ENCODE results near the gene QSOX1. TPM values are rescaled to one million over a fixed set of nuclear protein-coding genes. Genes with fewer than 3 reads are reported as not detected.

The QSOX1 gene
- total RNA-seq, 2 experiments from 2014 or later: 35.1 to 36.5 TPM

- H3K4me1 Mint-ChIP-seq: no peaks in the 10 kb centered on the region
- H3K27me3 Mint-ChIP-seq: no peaks in the 10 kb centered on the region
- DNase-seq: no peak
- H3K9me3 Mint-ChIP-seq: no peaks in the 10 kb centered on the region
- H3K4me3 Mint-ChIP-seq: no peak overlapping the region
- H3K27ac Mint-ChIP-seq: no peak overlapping the region
- H3K36me3 Mint-ChIP-seq: peaks cover 5% of the 10 kb centered on the region
Measured at GRCh38 chr1:180187626-180188025, 33.0 kb downstream of the QSOX1 start.

DNA sequence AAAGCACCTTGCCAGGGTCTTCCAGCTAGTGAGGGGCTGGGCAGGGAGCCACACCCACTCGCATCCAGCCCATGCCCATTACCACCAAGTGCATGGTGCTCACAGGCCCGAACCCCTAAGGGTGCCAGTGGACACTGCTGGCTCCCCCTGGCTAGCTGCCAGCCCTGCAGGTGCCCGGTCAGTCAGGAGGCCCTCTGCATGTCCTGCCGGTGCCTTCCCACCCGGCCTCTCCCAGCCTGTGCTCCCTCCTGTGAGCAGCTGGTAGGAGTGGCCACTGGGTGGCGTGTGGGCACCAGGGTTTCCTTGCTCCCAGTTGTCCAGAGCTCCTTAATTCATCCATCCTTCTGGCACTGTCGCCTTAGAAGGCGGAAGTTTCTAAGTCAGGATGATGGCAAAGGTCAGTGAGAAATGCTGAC lies 33.4 kb downstream of the QSOX1 start:
- no peak for DNase-seq

DNA sequence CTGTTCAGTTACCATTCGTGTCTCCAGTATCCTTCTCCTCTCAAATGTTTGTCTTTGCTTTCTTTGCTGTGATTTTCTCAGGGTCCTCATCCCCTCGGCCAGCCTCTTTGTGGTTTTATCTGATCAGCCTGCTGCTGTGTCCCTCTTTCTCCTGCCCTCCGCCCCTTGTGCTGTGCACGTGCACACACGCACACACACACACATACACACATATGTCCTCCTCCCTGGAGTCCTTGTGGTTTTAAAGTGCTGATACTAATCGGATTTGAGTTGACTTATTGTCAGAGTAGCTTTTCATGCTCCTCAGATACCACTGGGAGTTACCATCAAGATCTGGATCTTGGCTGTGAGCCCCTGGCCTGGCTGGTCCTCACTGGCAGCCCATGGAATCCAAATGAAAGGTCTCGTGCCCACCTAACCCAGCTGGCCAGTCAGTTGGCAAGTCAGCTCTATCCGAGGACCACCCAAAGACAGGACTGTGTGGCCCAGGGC lies 34.1 kb downstream of the QSOX1 start:
- H3K4me1 Mint-ChIP-seq: no peaks in the 10 kb centered on the region
- no peak overlapping the region for H3K4me3 Mint-ChIP-seq
- no peak for DNase-seq
- H3K27me3 Mint-ChIP-seq: no peaks in the 10 kb centered on the region
- H3K27ac Mint-ChIP-seq: no peak overlapping the region
- no peaks in the 10 kb centered on the region for H3K9me3 Mint-ChIP-seq
- H3K36me3 Mint-ChIP-seq: peaks cover 5% of the 10 kb centered on the region

More for the DNA sequence above, 33.4 kb downstream of the QSOX1 start:
- Mint-ChIP-seq H3K4me3 (no peak overlapping the region), H3K4me1 (no peaks in the 10 kb centered on the region), H3K36me3 (peaks cover 5% of the 10 kb centered on the region), H3K27me3 (no peaks in the 10 kb centered on the region), H3K27ac (no peak overlapping the region), H3K9me3 (no peaks in the 10 kb centered on the region)

GRCh38 chr1:180190091-180190490 lies 35.4 kb downstream of the QSOX1 start:
- no peaks in the 10 kb centered on the region for H3K27me3 Mint-ChIP-seq
- no peak overlapping the region for H3K27ac Mint-ChIP-seq
- H3K9me3 Mint-ChIP-seq: no peaks in the 10 kb centered on the region
- H3K4me3 Mint-ChIP-seq: no peak overlapping the region
- H3K4me1 Mint-ChIP-seq: no peaks in the 10 kb centered on the region
- DNase-seq: no peak
- peaks cover 5% of the 10 kb centered on the region for H3K36me3 Mint-ChIP-seq

GRCh38 chr1:180192172-180192571 lies 37.5 kb downstream of the QSOX1 start:
- no peaks in the 10 kb centered on the region for H3K4me1 Mint-ChIP-seq
- H3K27me3 Mint-ChIP-seq: no peaks in the 10 kb centered on the region
- no peak for DNase-seq
- H3K27ac Mint-ChIP-seq: no peak overlapping the region
- H3K4me3 Mint-ChIP-seq: no peak overlapping the region
- no peaks in the 10 kb centered on the region for H3K9me3 Mint-ChIP-seq
- peaks cover 5% of the 10 kb centered on the region for H3K36me3 Mint-ChIP-seq

- Mint-ChIP-seq H3K9me3 (no peaks in the 10 kb centered on the region), H3K27ac (no peak overlapping the region), H3K4me1 (no peaks in the 10 kb centered on the region), H3K4me3 (no peak overlapping the region), H3K36me3 (peaks cover 3% of the 10 kb centered on the region), H3K27me3 (no peaks in the 10 kb centered on the region)
- no peak for DNase-seq
Measured at GRCh38 chr1:180193141-180194047, 38.7 kb downstream of the QSOX1 start.

DNA sequence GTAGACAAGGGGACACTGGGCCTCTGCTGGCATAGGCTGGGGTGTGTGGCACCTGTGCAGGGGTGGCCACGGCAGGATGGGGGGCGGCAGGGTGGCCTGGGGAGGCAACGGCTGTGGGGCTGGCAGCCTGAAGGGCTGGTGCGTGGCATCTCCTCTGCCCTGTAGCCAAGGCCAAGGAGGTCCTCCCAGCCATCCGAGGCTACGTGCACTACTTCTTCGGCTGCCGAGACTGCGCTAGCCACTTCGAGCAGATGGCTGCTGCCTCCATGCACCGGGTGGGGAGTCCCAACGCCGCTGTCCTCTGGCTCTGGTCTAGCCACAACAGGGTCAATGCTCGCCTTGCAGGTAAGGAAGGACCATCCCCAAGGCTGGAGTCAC lies 39.4 kb downstream of the QSOX1 start:
- Mint-ChIP-seq H3K27ac (no peak overlapping the region), H3K27me3 (no peaks in the 10 kb centered on the region), H3K9me3 (no peaks in the 10 kb centered on the region), H3K4me1 (no peaks in the 10 kb centered on the region), H3K4me3 (no peak overlapping the region), H3K36me3 (peaks cover 2% of the 10 kb centered on the region)
- DNase-seq: no peak

GRCh38 chr1:180194546-180195207 lies 40.0 kb downstream of the QSOX1 start:
- no peaks in the 10 kb centered on the region for H3K4me1 Mint-ChIP-seq
- H3K4me3 Mint-ChIP-seq: no peak overlapping the region
- no peak for DNase-seq
- no peaks in the 10 kb centered on the region for H3K9me3 Mint-ChIP-seq
- no peaks in the 10 kb centered on the region for H3K27me3 Mint-ChIP-seq
- no peak overlapping the region for H3K27ac Mint-ChIP-seq
- H3K36me3 Mint-ChIP-seq: peaks cover 2% of the 10 kb centered on the region

DNA sequence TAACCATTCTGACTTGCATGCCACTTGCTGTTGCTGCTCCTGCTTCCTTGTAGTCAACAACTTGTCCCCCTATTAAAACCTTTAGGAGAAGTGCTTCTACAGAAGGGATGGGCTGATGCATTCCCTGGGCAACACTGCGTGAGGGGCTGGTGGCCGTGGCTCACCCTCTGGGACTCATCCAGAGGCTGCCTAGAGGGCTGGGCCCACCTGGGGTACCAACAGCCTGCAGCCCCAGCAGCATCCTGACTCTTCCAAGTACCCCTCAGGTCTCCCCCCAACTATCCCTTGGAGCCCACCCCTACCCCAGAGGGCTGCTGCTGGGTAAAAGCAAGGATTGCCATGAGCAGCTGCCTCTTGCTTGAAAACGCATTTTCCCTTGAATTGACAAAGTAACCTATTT lies 40.7 kb downstream of the QSOX1 start:
- H3K27ac Mint-ChIP-seq: no peak overlapping the region
- H3K36me3 Mint-ChIP-seq: peaks cover 2% of the 10 kb centered on the region
- no peaks in the 10 kb centered on the region for H3K4me1 Mint-ChIP-seq
- H3K9me3 Mint-ChIP-seq: no peaks in the 10 kb centered on the region
- no peak for DNase-seq
- no peak overlapping the region for H3K4me3 Mint-ChIP-seq
- no peaks in the 10 kb centered on the region for H3K27me3 Mint-ChIP-seq

- Mint-ChIP-seq H3K27me3 (no peaks in the 10 kb centered on the region), H3K36me3 (peaks cover 2% of the 10 kb centered on the region), H3K4me1 (no peaks in the 10 kb centered on the region), H3K9me3 (no peaks in the 10 kb centered on the region), H3K4me3 (no peak overlapping the region), H3K27ac (no peak overlapping the region)
- no peak for DNase-seq
Measured at GRCh38 chr1:180195916-180196315, 41.2 kb downstream of the QSOX1 start.

DNA sequence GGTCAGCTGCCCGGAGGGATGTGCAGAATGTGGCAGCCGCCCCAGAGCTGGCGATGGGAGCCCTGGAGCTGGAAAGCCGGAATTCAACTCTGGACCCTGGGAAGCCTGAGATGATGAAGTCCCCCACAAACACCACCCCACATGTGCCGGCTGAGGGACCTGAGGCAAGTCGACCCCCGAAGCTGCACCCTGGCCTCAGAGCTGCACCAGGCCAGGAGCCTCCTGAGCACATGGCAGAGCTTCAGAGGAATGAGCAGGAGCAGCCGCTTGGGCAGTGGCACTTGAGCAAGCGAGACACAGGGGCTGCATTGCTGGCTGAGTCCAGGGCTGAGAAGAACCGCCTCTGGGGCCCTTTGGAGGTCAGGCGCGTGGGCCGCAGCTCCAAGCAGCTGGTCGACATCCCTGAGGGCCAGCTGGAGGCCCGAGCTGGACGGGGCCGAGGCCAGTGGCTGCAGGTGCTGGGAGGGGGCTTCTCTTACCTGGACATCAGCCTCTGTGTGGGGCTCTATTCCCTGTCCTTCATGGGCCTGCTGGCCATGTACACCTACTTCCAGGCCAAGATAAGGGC lies 41.9 kb downstream of the QSOX1 start:
- Mint-ChIP-seq H3K27ac (no peak overlapping the region), H3K4me1 (no peaks in the 10 kb centered on the region), H3K4me3 (no peak overlapping the region), H3K36me3 (peaks cover 2% of the 10 kb centered on the region), H3K27me3 (no peaks in the 10 kb centered on the region), H3K9me3 (no peaks in the 10 kb centered on the region)
- DNase-seq: no peak

- no peaks in the 10 kb centered on the region for H3K4me1 Mint-ChIP-seq
- no peak overlapping the region for H3K4me3 Mint-ChIP-seq
- H3K27ac Mint-ChIP-seq: no peak overlapping the region
- H3K9me3 Mint-ChIP-seq: no peaks in the 10 kb centered on the region
- no peaks in the 10 kb centered on the region for H3K27me3 Mint-ChIP-seq
- DNase-seq: no peak
- H3K36me3 Mint-ChIP-seq: peaks cover 1% of the 10 kb centered on the region
Measured at GRCh38 chr1:180197231-180197630, 42.6 kb downstream of the QSOX1 start.

GRCh38 chr1:180198196-180198595 lies 43.5 kb downstream of the QSOX1 start:
- Mint-ChIP-seq H3K36me3 (no peaks in the 10 kb centered on the region), H3K9me3 (no peaks in the 10 kb centered on the region), H3K27ac (no peak overlapping the region), H3K4me3 (no peak overlapping the region), H3K27me3 (no peaks in the 10 kb centered on the region), H3K4me1 (no peaks in the 10 kb centered on the region)
- DNase-seq: no peak

GRCh38 chr1:180198611-180199010 lies 43.9 kb downstream of the QSOX1 start:
- Mint-ChIP-seq H3K4me1 (no peaks in the 10 kb centered on the region), H3K9me3 (no peaks in the 10 kb centered on the region), H3K4me3 (no peak overlapping the region), H3K27ac (no peak overlapping the region), H3K36me3 (no peaks in the 10 kb centered on the region), H3K27me3 (no peaks in the 10 kb centered on the region)
- no peak for DNase-seq

DNA sequence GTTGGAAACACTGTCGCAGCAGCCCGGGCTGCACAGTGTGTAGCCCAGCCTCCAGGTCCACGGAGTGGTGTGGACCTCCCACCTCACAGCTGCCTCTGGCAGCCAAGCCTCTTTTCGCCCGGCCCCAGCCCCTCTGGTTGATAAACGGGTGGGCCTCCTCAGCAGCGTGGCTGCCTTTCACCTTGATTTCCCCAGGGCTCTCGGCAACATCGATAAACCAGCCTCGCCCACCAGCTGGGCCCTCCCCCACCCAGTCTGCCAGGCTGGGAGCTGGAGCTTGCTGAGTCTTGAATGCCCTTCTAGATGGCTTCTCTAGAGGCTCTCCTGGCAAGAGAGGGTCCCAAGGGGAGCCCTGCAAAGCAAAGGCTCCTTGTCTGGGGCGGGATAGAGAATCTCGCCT lies 44.3 kb downstream of the QSOX1 start:
- Mint-ChIP-seq H3K27ac (no peak overlapping the region), H3K36me3 (no peaks in the 10 kb centered on the region), H3K9me3 (no peaks in the 10 kb centered on the region), H3K4me1 (no peaks in the 10 kb centered on the region), H3K4me3 (no peak overlapping the region), H3K27me3 (no peaks in the 10 kb centered on the region)
- no peak for DNase-seq
